HK-2 (cell line): ENCODE measurements around the gene NLN.
"Not testable (repeated sequence)": the region's sequence is repeated elsewhere in the genome, so short reads cannot be mapped to it uniquely, and the experiment has no call there.

ENCODE experiments used
- DNase-seq: peaks from one replicate; pipeline ENCODE4 v3.0.0-alpha.2; 2018; ENCODE audit not compliant: unreplicated experiment

NLN gene

DNA sequence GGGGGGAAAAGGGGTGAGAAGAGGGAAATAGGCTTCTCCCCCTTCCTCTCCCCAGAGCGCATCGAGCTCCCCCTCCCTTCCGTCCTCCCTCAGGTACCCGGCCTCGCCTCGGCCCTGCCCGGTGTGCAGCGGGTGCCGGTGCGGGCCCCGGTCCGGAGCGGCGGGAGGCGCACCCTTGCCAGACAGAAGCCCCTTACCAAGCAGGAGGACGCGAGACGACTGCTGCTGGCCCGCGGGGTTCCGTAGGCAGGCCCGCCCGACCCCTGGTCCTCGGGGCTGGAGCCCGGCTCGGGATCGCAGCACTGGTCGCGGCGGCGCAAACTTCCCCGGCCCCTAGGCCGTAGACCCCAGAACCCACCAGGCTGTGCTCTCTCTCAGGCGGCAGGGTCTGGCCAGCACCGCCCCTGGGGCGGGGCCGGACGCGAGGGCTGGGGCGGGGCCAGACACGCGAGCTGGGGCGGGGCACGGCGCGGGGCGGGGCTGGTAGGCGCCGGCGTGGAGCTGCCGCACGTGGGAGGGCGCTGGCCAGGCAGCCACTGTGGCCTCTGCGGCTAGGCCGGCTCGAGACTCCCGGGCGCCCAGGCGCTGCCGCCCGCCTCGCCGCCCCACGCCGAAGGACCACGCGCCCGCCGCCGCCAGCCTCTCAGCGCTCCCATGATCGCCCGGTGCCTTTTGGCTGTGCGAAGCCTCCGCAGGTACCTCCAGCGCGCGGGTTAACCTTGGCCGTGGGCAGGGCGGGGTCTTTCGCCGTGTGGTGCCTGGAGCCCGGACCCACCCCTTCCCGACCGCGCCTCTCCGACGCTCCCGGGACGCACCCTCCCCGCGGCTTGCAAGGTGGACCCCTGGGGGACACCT is at the start of gene NLN, which contains the start of gene SGTB:
TSS of gene NLN (plus strand) at position 486 of the 855 bp plus-strand sequence. CDS start at position 655, 169 bp downstream.
TSS of gene SGTB (minus strand) at position 390 of the 855 bp plus-strand sequence. CDS start 1,302 bp downstream, outside the sequence.
- DNase-seq: peak; percentile 77

DNA sequence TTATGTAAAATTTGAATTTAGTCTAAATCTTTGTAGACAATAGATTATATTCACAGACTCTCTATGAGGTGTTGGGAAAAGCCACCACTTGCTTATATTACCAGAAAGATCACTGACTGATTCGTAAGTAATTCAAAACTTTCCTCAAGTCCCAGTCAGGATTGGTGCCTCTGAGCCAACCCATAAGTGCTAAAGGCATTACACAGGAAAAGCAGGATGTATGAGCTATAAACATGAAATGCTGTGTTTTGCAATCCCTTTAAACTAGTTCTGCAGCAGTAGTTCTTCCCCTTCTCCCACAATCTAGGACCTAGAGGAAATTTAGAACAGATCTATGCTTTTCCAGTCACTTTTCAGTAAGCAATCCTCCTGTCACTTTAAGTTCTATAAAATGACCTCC is 49.2 kb upstream of the NLN start:
- DNase-seq: no peak

GRCh38 chr5:65674749-65675148 is 47.3 kb upstream of the NLN start:
- DNase-seq: no peak

GRCh38 chr5:65676056-65676455 is 45.9 kb upstream of the NLN start:
- not testable (repeated sequence) for DNase-seq

GRCh38 chr5:65682148-65682547 is 39.9 kb upstream of the NLN start:
- DNase-seq: no peak

DNA sequence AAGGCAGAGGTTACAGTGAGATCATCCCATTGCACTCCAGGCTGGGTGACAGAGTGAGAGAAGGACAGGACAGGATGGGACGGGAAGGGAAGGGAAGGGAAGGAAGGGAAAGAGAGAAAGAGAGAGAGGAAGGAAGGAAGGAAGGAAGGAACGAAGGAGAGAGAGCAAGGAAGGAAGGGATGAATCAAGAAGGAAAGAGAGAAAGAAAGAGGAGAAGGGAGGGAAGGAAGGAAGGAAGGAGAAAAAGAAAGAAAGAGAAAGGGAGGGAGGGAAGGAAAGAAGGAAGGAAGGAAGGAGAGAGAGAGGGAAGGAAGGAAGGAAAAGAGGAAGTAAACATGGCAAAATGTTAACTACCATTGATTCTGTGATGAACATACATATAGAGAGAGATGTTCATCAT is 28.9 kb upstream of the NLN start:
- no peak for DNase-seq

DNA sequence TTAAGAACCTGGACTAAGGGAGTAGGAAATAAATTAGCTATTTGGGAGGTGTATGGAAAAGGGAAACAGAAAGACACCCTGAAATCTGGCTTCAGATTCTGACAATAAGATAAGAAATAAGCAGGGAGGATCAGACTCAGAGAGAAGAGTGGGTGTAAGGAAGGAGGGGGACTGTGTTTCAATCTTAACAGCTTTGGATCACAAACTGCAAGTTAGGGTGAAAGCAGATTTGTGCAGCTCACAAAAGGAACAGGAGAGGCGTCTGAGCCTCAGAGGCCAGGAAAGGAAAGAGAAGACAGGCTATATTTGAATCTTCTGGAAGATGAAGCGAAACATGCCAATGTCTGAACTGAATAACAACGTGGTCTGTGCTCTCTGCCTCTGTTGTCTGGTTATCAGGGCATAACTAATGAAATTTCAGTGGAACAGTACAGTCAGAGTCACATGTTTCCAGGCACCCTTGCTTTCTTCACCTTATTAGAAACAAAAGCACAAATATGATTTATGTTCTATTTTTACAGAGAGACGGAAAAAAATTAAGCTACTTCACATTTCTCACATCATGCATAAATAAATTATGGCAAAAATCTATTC is 26.7 kb upstream of the NLN start:
- DNase-seq: no peak

GRCh38 chr5:65695896-65696295 is 26.1 kb upstream of the NLN start:
- no peak for DNase-seq

GRCh38 chr5:65696892-65697291 is 25.1 kb upstream of the NLN start:
- no peak for DNase-seq

- DNase-seq: no peak
These were observed 22.7 kb upstream of the NLN start for GRCh38 chr5:65699338-65699737.

- no peak for DNase-seq
These were observed 20.0 kb upstream of the NLN start for GRCh38 chr5:65702036-65702435.

GRCh38 chr5:65704621-65705239 is 17.3 kb upstream of the NLN start:
- no peak for DNase-seq

DNA sequence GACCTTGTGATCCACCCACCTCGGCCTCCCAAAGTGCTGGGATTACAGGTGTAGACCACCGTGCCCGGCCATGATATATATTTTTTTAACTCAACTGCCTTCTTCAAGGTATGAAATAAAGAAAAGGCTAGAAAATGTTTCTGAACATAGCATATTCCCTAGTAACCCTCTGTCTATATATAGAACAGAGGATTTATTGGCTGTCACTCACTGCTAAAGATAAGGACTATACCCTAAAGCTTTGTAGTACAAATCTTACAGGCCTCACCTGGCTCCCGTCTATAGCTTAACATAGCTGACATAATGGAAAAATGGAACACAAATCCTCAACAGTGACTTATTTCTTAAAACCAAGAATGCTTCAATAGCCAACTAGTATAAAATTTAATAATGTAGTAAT is 14.3 kb upstream of the NLN start:
- no peak for DNase-seq

GRCh38 chr5:65708145-65708544 is 13.9 kb upstream of the NLN start:
- DNase-seq: no peak

- no peak for DNase-seq
These were observed 3.3 kb upstream of the NLN start for GRCh38 chr5:65718576-65719310.

DNA sequence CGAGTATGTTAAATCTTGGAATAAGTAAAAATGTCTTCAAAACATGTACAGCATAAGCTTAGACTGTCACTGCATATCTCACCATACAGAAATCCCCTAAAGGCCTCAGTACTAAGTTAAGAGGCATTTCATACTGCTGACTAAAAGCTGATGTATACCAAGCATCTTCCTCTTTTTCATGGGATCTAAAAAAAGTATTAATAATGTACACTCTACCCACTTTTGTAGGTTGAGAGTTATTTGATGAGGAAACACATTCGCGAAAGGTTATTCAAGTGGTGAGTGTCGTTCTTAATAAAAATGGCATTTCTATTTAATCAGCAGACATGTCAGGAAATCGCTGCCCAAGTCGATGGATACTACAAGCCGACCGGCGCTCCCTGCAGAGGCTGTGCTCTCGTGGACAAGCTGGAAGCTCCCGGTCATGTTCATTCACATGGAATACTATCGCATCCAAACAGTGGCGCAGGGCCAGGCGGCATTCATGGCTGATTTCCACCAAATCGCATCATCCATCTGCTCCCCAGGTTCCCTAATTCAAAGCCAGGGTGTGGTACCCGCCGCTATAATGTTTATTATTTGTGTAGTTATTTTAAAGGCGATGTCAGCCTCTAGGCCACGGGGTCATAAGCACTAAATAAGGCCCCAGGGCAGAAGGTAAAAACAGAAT is 820 bp upstream of the NLN start:
- DNase-seq: peak; percentile 44

DNA sequence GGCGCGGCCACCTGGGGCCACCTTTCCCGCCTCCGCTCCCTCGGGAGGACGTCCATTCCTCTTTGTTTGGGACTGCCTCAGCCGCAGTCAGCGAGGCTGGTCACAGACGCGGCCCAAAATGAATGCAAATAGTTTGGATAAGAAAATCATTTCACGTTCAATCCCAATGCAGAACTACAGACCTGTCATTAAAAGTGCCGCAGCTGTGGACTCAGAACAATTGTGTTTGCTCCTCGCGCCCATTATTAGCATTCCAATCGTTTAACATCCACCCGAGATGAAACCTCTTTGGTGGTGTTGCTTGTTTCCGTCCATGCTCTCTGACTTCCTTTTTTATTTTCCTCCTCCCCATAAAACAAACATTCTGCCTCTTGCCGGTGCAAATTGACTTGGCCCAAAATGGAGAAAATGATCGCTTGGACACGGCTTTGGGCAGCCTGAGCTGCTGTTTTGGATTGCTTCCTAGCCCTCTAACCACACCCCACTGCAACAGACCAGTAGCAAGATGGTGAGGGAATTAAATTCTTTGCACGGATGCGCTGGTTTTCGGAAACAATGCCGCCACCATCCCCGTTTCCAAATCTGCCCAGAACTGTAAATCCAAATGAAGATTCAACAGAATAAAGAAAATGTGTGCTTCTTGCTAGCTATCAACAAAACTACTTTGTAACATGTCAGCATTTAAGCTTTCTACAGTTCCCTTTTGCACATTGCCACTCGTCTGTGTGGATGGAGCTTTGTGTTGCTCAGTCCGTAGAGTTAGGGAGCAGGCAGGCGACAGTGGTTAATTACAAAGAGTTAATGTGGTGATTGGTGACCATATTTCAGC is 784 bp downstream of the NLN start:
- no peak for DNase-seq

GRCh38 chr5:65727491-65728156 is 5.6 kb downstream of the NLN start:
- no peak for DNase-seq

DNA sequence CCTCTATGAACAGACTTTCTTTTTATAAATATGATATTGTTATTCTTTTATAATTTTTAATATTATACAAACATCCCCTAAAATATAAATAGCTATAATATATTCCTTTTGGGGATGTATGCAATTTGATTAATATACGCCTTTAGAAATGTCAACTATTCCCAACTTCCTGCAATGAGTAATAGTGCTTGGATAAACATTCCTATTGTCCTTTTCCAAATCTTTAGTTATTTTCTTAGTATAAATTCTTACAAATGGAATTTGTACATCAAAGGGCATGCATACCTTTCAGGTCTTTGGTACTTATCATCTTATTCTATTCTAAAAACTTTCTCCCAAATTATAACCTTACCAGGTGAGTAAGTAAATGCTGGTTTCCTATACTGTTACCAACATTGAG is 6.2 kb downstream of the NLN start:
- DNase-seq: no peak

DNA sequence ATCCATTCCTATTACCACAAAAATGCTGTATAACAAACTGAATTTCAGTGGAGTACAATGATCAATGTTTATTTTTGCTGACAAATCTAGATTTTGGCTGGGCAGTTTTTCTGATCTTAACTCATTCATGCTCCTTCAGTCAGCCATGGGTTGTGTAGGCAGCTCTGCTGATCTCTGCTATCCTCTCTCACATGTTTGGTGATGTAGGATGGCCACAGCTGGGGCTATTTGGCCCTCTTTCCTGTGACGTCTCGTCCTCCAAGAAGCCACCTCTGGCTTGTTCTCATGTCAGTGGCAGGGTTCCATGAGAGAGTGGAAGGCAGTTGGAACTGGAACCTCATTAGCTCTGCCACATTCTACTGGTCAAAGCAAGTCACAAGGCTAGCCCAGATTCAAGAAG is 8.9 kb downstream of the NLN start:
- no peak for DNase-seq
